22Rv1 (cell line): ENCODE measurements around the gene XRCC2.

ENCODE experiments used
- CTCF ChIP-seq: fragments of 450-650 bp; IDR thresholded peaks from 2 replicates; pipeline ENCODE4 v1.5.1; 2017; ENCODE audit warnings: mild to moderate bottlenecking
- ZFX ChIP-seq: fragments of 450-650 bp; IDR thresholded peaks from 2 replicates; pipeline ENCODE4 v1.6.1; 2017; ENCODE audit warnings: antibody characterized with exemption, borderline replicate concordance

- no peak for TF ChIP-seq CTCF
- TF ChIP-seq ZFX, result no peak
These were observed 38.8 kb downstream of the XRCC2 start for GRCh38 chr7:152637161-152637560.
